HEK293 (cell line): ENCODE measurements around the gene MMP19.

Experiments
- CTCF ChIA-PET: fragments of 350-600 bp; formaldehyde crosslinking; extraction: SDS; loops from one replicate; lab custom pipeline; 2021; ENCODE audit warnings: antibody characterized with exemption; lab: Yijun Ruan, JAX
- POLR2A ChIA-PET: fragments of 300-600 bp; formaldehyde crosslinking; extraction: SDS; loops from one replicate; lab custom pipeline; 2020; ENCODE audit warnings: antibody characterized with exemption, inconsistent platforms; lab: Yijun Ruan, JAX
- H3K27ac ChIP-seq: fragments of 200-500 bp; sonication (Bioruptor generic); 2 replicates; pipeline ENCODE4 v1.5.1; 2014; ENCODE audit warnings: low read depth, low read length, control low read depth, inconsistent platforms; ENCODE audit errors: extremely low read depth
- H3K36me3 ChIP-seq, 2 experiments: fragments of 200-500 bp in 1 of 2; sonication (Bioruptor generic) in 1 of 2; 1 replicate in 1 of 2; 2 replicates in 1 of 2; pipeline ENCODE4 v1.5.1; 2014 to 2017; ENCODE audit warnings: inconsistent platforms in 2 of 2, low read length in 2 of 2; ENCODE audit not compliant: control insufficient read depth in 2 of 2, insufficient read depth in 1 of 2
- H3K4me1 ChIP-seq: fragments of 200-500 bp; sonication (Bioruptor generic); 2 replicates; pipeline ENCODE4 v1.5.1; 2014; ENCODE audit warnings: mild to moderate bottlenecking, low read length, inconsistent platforms; ENCODE audit not compliant: control insufficient read depth, insufficient read depth
- H3K4me3 ChIP-seq: 2 replicates; pipeline ENCODE4 v1.5.1; 2011; ENCODE audit warnings: low read depth, mild to moderate bottlenecking, control low read depth, low read length, moderate library complexity
- H3K9me3 ChIP-seq: fragments of 200-500 bp; sonication (Bioruptor generic); 2 replicates; pipeline ENCODE4 v1.5.1; 2014; ENCODE audit warnings: low read depth, low read length, inconsistent platforms; ENCODE audit not compliant: control insufficient read depth, insufficient read depth
- BCL11A ChIP-seq: fragments of 450-650 bp; formaldehyde crosslinking; IDR thresholded peaks from 2 replicates; pipeline ENCODE4 v1.5.1; 2016; ENCODE audit warnings: low read depth, missing biosample characterization, missing genetic modification characterization
- HIC1 ChIP-seq: fragments of 450-650 bp; formaldehyde crosslinking; IDR thresholded peaks from 2 replicates; pipeline ENCODE4 v1.5.1; 2016; ENCODE audit warnings: missing biosample characterization, missing genetic modification characterization
- IKZF3 ChIP-seq: fragments of 450-650 bp; IDR thresholded peaks from 2 replicates; pipeline ENCODE4 v1.5.0; 2018; ENCODE audit warnings: missing biosample characterization, mild to moderate bottlenecking, missing genetic modification characterization, moderate library complexity
- KLF10 ChIP-seq: fragments of 450-650 bp; IDR thresholded peaks from 2 replicates; pipeline ENCODE4 v1.5.1; 2018; ENCODE audit warnings: missing biosample characterization, mild to moderate bottlenecking, missing genetic modification characterization
- PATZ1 ChIP-seq: fragments of 450-650 bp; formaldehyde crosslinking; IDR thresholded peaks from 2 replicates; pipeline ENCODE4 v1.5.1; 2016; ENCODE audit warnings: missing biosample characterization, missing genetic modification characterization
- PBX3 ChIP-seq: sonication (generic); formaldehyde crosslinking; IDR thresholded peaks from 2 replicates; pipeline ENCODE4 v1.8.1; 2022; ENCODE audit warnings: mild to moderate bottlenecking, moderate library complexity, missing genetic modification reagents
- PRDM6 ChIP-seq: fragments of 450-650 bp; formaldehyde crosslinking; IDR thresholded peaks from 2 replicates; pipeline ENCODE4 v1.5.1; 2017; ENCODE audit warnings: missing biosample characterization, missing genetic modification characterization
- RBAK ChIP-seq: fragments of 450-650 bp; formaldehyde crosslinking; IDR thresholded peaks from 2 replicates; pipeline ENCODE4 v1.5.1; 2016; ENCODE audit warnings: missing biosample characterization, missing genetic modification characterization
- SP3 ChIP-seq: fragments of 450-650 bp; formaldehyde crosslinking; IDR thresholded peaks from 2 replicates; pipeline ENCODE4 v1.5.1; 2016; ENCODE audit warnings: missing biosample characterization, missing genetic modification characterization
- ZBTB48 ChIP-seq: fragments of 450-650 bp; formaldehyde crosslinking; IDR thresholded peaks from 2 replicates; pipeline ENCODE4 v1.5.1; 2016; ENCODE audit warnings: missing biosample characterization, missing genetic modification characterization
- ZNF140 ChIP-seq: fragments of 450-650 bp; formaldehyde crosslinking; IDR thresholded peaks from 2 replicates; pipeline ENCODE4 v1.5.1; 2016; ENCODE audit warnings: missing biosample characterization, missing genetic modification characterization
- ZNF174 ChIP-seq: fragments of 450-650 bp; formaldehyde crosslinking; IDR thresholded peaks from 2 replicates; pipeline ENCODE4 v1.5.0; 2017; ENCODE audit warnings: missing biosample characterization, mild to moderate bottlenecking, missing genetic modification characterization
- ZNF19 ChIP-seq: fragments of 450-650 bp; formaldehyde crosslinking; IDR thresholded peaks from 2 replicates; pipeline ENCODE4; 2016; ENCODE audit warnings: missing biosample characterization, missing genetic modification characterization, low read depth
- ZNF311 ChIP-seq: fragments of 450-650 bp; formaldehyde crosslinking; IDR thresholded peaks from 2 replicates; pipeline ENCODE4 v1.5.1; 2017; ENCODE audit warnings: missing biosample characterization, missing genetic modification characterization, borderline replicate concordance
- ZNF324 ChIP-seq: fragments of 450-650 bp; formaldehyde crosslinking; IDR thresholded peaks from 2 replicates; pipeline ENCODE4 v1.5.1; 2016; ENCODE audit warnings: missing biosample characterization, missing genetic modification characterization
- ZNF416 ChIP-seq: fragments of 450-650 bp; formaldehyde crosslinking; IDR thresholded peaks from 2 replicates; pipeline ENCODE4 v1.5.1; 2016; ENCODE audit warnings: missing biosample characterization, missing genetic modification characterization
- ZNF529 ChIP-seq: fragments of 450-650 bp; formaldehyde crosslinking; IDR thresholded peaks from 2 replicates; pipeline ENCODE4 v1.5.1; 2017; ENCODE audit warnings: missing genetic modification characterization, missing biosample characterization; ENCODE audit not compliant: insufficient replicate concordance
- ZNF549 ChIP-seq: fragments of 450-650 bp; IDR thresholded peaks from 2 replicates; pipeline ENCODE4 v1.5.1; 2018; ENCODE audit warnings: missing biosample characterization, missing genetic modification characterization, mild to moderate bottlenecking, inconsistent platforms, moderate library complexity
- ZNF600 ChIP-seq: fragments of 450-650 bp; formaldehyde crosslinking; IDR thresholded peaks from 2 replicates; pipeline ENCODE4 v1.5.1; 2016; ENCODE audit warnings: missing biosample characterization, missing genetic modification characterization
- ZNF621 ChIP-seq: fragments of 450-650 bp; formaldehyde crosslinking; IDR thresholded peaks from 2 replicates; pipeline ENCODE4 v1.5.1; 2017; ENCODE audit warnings: missing biosample characterization, missing genetic modification characterization
- ZNF623 ChIP-seq: fragments of 450-650 bp; formaldehyde crosslinking; IDR thresholded peaks from 2 replicates; pipeline ENCODE4 v1.5.1; 2016; ENCODE audit warnings: missing biosample characterization, missing genetic modification characterization
- ZNF629 ChIP-seq: fragments of 450-650 bp; formaldehyde crosslinking; IDR thresholded peaks from 2 replicates; pipeline ENCODE4 v1.5.1; 2017; ENCODE audit warnings: missing biosample characterization, missing genetic modification characterization
- ZNF654 ChIP-seq: fragments of 450-650 bp; formaldehyde crosslinking; IDR thresholded peaks from 2 replicates; pipeline ENCODE4 v1.5.1; 2016; ENCODE audit warnings: low read depth, missing biosample characterization, missing genetic modification characterization
- ZNF768 ChIP-seq: fragments of 450-650 bp; formaldehyde crosslinking; IDR thresholded peaks from 2 replicates; pipeline ENCODE4 v1.5.1; 2018; ENCODE audit warnings: missing biosample characterization, mild to moderate bottlenecking, missing genetic modification characterization
- ZNF792 ChIP-seq: fragments of 450-650 bp; formaldehyde crosslinking; IDR thresholded peaks from 2 replicates; pipeline ENCODE4 v1.5.1; 2016; ENCODE audit warnings: missing biosample characterization, missing genetic modification characterization
- ZNF830 ChIP-seq: fragments of 450-650 bp; IDR thresholded peaks from 2 replicates; pipeline ENCODE4 v1.5.0; 2018; ENCODE audit warnings: missing biosample characterization, missing genetic modification characterization, low read depth, mild to moderate bottlenecking, moderate library complexity
- ZSCAN30 ChIP-seq: fragments of 450-650 bp; IDR thresholded peaks from 2 replicates; pipeline ENCODE4 v1.5.1; 2018; ENCODE audit warnings: missing biosample characterization, mild to moderate bottlenecking, missing genetic modification characterization, moderate library complexity
- ZSCAN5A ChIP-seq: fragments of 450-650 bp; formaldehyde crosslinking; IDR thresholded peaks from 2 replicates; pipeline ENCODE4 v1.5.1; 2016; ENCODE audit warnings: missing biosample characterization, missing genetic modification characterization

Gene MMP19

GRCh38 chr12:55830601-55831446 lies 11.9 kb downstream of the MMP19 start (continued):
- TF ChIP-seq SP3 (tag by site-specific recombination), result no peak; the same call in 1 of the 2 replicates
- no peak for TF ChIP-seq ZNF416 (tag by site-specific recombination)
- no peak for TF ChIP-seq HIC1 (tag by site-specific recombination)
- TF ChIP-seq ZNF623, result 0 out of 2 replicates have a peak, but pooled peaks have one; percentile 3
- TF ChIP-seq ZNF768 (tag by site-specific recombination), result no peak
- no peak for TF ChIP-seq ZNF174 (tag by site-specific recombination)
- TF ChIP-seq ZNF654, result no peak
- TF ChIP-seq ZNF830 (tag by site-specific recombination), result no peak
- no peak for TF ChIP-seq BCL11A
- no peak for TF ChIP-seq PRDM6 (tag by site-specific recombination)
- TF ChIP-seq ZNF549, result no peak

GRCh38 chr12:55829967-55830600 lies 12.7 kb downstream of the MMP19 start:
- CTCF ChIA-PET, result interaction anchor here (0.6 to 2.8 kb wide), 10 partner anchors 10 to 422 kb away, joined by 3 to 18 read pairs (median 4); partner anchors contain the start of genes ORMDL2 and SARNP
- POLR2A ChIA-PET, result interaction anchor here (0.5 to 3.2 kb wide), 37 partner anchors 9 to 826 kb away, joined by 3 to 170 read pairs (median 4); partner anchors contain the start of genes CD63, MMP19, ORMDL2 and PYM1
- H3K4me3 ChIP-seq, result peak overlapping the region; percentile 83
- H3K36me3 ChIP-seq, result peaks cover 4 to 18% of the 10 kb centered on the region in 2 experiments; a peak in 2 of 3 replicates
- H3K4me1 ChIP-seq, result peaks cover 12% of the 10 kb centered on the region
- no peaks in the 10 kb centered on the region for H3K9me3 ChIP-seq
- H3K27ac ChIP-seq, result peak overlapping the region; percentile 77
- TF ChIP-seq RBAK, result 0 out of 2 replicates have a peak, but pooled peaks have one; percentile 25
- peak; percentile 91 for TF ChIP-seq ZBTB48 (tag by site-specific recombination)
- peak; percentile 7; the same call in 1 of the 2 replicates for TF ChIP-seq ZSCAN30 (tag by site-specific recombination)
- TF ChIP-seq ZNF311, result no peak
- TF ChIP-seq ZNF529 (tag by site-specific recombination), result no peak
- TF ChIP-seq ZSCAN5A, result 0 out of 2 replicates have a peak, but pooled peaks have one; percentile 65
- no peak for TF ChIP-seq PBX3 (CRISPR knock-in tag)
- TF ChIP-seq IKZF3, result peak; percentile 86
- TF ChIP-seq PATZ1 (tag by site-specific recombination), result peak; percentile 63
- no peak for TF ChIP-seq KLF10 (tag by site-specific recombination)
- no peak for TF ChIP-seq ZNF792 (tag by site-specific recombination)
- no peak for TF ChIP-seq ZNF621 (tag by site-specific recombination)
- 0 out of 2 replicates have a peak, but pooled peaks have one; percentile 15 for TF ChIP-seq ZNF324
- TF ChIP-seq ZNF600, result peak; percentile 21
- TF ChIP-seq ZNF19 (tag by site-specific recombination), result no peak
- no peak for TF ChIP-seq ZNF140 (tag by site-specific recombination)
- no peak for TF ChIP-seq ZNF629 (tag by site-specific recombination)
